Measurements from ENCODE around the gene SLC46A3. TPM values are rescaled to one million over a fixed set of nuclear protein-coding genes. Genes with fewer than 3 reads are reported as not detected.
"Not testable (repeated sequence)": the region's sequence is repeated elsewhere in the genome, so short reads cannot be mapped to it uniquely, and the experiment has no call there.

Gene SLC46A3
- total and polyA plus RNA-seq, 5 experiments from 2014 or later, result 21.7 to 35.9 (median 29.6) TPM

DNA sequence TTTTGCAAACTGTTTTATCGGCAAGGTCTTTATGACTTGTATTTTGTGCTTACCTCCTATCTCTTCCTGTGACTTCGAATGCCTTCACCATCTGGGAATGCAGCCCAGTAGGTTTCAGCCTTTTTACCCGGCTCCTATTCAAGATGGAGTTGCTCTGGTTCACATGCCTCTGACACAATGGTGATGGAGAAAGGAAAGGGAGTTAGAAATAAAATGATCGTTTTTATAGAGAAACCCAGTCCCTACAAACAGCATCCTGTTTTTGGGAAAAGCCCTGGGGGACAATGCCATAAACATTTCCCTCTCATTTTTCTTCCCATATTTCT lies 27.5 kb upstream of the SLC46A3 start:
- ATAC-seq (no peak), DNase-seq (no peak)
- POLR2A ChIA-PET, result no interaction called here
- H3K9me3 Mint-ChIP-seq, result peaks cover 0 to 9% (median 0%) of the 10 kb centered on the region in 9 donors
- H3K27me3 Mint-ChIP-seq, result peaks cover 0 to 4% (median 2%) of the 10 kb centered on the region in 5 donors
- no peak overlapping the region for H3K27ac Mint-ChIP-seq
- H3K4me1 Mint-ChIP-seq, result peaks cover 0 to 3% (median 2%) of the 10 kb centered on the region in 4 donors
- peaks cover 0 to 4% (median 0%) of the 10 kb centered on the region in 3 donors for H3K36me3 Mint-ChIP-seq
- no peak overlapping the region for H3K4me3 Mint-ChIP-seq

- DNase-seq (no peak), ATAC-seq (no peak)
- peaks cover 0 to 3% (median 0%) of the 10 kb centered on the region in 3 donors for H3K36me3 Mint-ChIP-seq
- H3K4me3 Mint-ChIP-seq, result no peak overlapping the region
- H3K4me1 Mint-ChIP-seq, result peaks cover 0 to 1% (median 0%) of the 10 kb centered on the region in 4 donors
- no peak overlapping the region for H3K27ac Mint-ChIP-seq
- H3K9me3 Mint-ChIP-seq, result peaks cover 0 to 8% (median 0%) of the 10 kb centered on the region in 9 donors
- peaks cover 0 to 7% (median 2%) of the 10 kb centered on the region in 5 donors for H3K27me3 Mint-ChIP-seq
- POLR2A ChIA-PET, result no interaction called here
Measured at GRCh38 chr13:28744656-28745055, 25.9 kb upstream of the SLC46A3 start.

GRCh38 chr13:28744091-28744536 lies 25.3 kb upstream of the SLC46A3 start:
- DNase-seq, result no peak
- POLR2A ChIA-PET, result no interaction called here
- peaks cover 0 to 1% (median 0%) of the 10 kb centered on the region in 4 donors for H3K4me1 Mint-ChIP-seq
- peaks cover 0 to 7% (median 2%) of the 10 kb centered on the region in 5 donors for H3K27me3 Mint-ChIP-seq
- H3K9me3 Mint-ChIP-seq, result peaks cover 0 to 3% (median 0%) of the 10 kb centered on the region in 9 donors
- no peaks in the 10 kb centered on the region for H3K36me3 Mint-ChIP-seq
- ATAC-seq, result no peak
- H3K27ac Mint-ChIP-seq, result no peak overlapping the region
- no peak overlapping the region for H3K4me3 Mint-ChIP-seq

DNA sequence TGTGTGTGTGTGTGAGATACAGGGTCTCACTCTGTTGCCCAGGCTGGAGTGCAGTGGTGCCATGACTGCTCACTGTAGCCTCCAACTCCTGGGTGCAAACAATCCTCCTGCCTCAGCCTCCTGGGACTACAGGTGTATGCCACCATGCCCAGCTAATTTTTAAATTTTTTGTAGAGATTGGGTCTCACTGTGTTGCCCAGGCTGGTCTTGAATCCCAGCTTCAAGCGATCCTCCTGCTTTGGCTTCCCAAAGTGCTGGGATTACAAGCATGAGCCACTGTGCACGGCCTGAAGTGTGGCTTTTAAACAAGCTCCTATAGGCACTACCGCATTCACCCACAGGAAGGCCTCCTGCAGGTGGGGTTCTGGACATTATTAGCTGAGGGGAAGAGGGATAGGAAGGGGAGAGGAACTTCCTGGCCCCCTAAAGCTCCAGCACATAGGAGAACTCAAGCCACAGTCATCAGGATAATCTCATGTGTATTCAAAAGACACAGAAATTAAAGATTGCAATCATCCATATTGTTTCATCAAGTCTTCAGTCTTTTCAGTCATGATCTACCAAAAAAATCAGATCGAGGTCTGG lies 24.8 kb upstream of the SLC46A3 start:
- Mint-ChIP-seq H3K4me1 (peaks cover 0 to 1% (median 0%) of the 10 kb centered on the region in 4 donors), H3K9me3 (no peaks in the 10 kb centered on the region), H3K27ac (no peak overlapping the region), H3K4me3 (no peak overlapping the region), H3K27me3 (peaks cover 0 to 7% (median 2%) of the 10 kb centered on the region in 5 donors), H3K36me3 (no peaks in the 10 kb centered on the region)
- ATAC-seq (no peak), DNase-seq (no peak)
- POLR2A ChIA-PET, result no interaction called here

GRCh38 chr13:28743020-28743419 lies 24.2 kb upstream of the SLC46A3 start:
- no peaks in the 10 kb centered on the region for H3K36me3 Mint-ChIP-seq
- H3K27me3 Mint-ChIP-seq, result peaks cover 0 to 7% (median 2%) of the 10 kb centered on the region in 5 donors
- no peak overlapping the region for H3K4me3 Mint-ChIP-seq
- ATAC-seq (no peak), DNase-seq (no peak)
- POLR2A ChIA-PET, result no interaction called here
- H3K4me1 Mint-ChIP-seq, result peaks cover 0 to 1% (median 0%) of the 10 kb centered on the region in 4 donors
- H3K9me3 Mint-ChIP-seq, result no peaks in the 10 kb centered on the region
- no peak overlapping the region for H3K27ac Mint-ChIP-seq

- H3K36me3 Mint-ChIP-seq, H3K4me1 Mint-ChIP-seq, ATAC-seq, POLR2A ChIA-PET, H3K27ac Mint-ChIP-seq, DNase-seq, H3K4me3 Mint-ChIP-seq, H3K9me3 Mint-ChIP-seq, H3K27me3 Mint-ChIP-seq: not testable (repeated sequence)
Measured at GRCh38 chr13:28742445-28742844, 23.7 kb upstream of the SLC46A3 start.

DNA sequence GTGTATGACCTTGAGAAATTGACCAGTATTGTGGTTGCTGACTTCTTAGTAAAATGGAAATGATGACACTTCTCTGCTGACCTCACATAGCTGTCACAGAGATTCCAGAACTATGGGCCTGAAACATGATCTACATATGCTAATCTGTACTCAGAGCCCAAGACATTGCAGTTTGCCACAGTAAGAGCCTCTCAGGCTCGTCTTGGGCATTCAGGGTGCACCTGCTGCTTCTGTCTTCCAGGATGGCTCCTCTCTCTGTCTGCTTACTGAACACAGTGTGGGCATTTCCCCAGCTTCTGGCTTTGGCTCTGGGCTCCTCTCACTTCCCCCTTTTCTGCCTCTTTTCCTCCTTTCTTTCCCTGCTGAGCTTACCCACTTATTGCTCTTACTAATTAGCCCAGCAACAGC lies 22.3 kb upstream of the SLC46A3 start:
- POLR2A ChIA-PET, result no interaction called here
- H3K4me3 Mint-ChIP-seq, result no peak overlapping the region
- ATAC-seq (no peak), DNase-seq (no peak)
- H3K4me1 Mint-ChIP-seq, result peaks cover 0 to 2% (median 0%) of the 10 kb centered on the region in 4 donors
- H3K36me3 Mint-ChIP-seq, result no peaks in the 10 kb centered on the region
- no peak overlapping the region for H3K27ac Mint-ChIP-seq
- H3K27me3 Mint-ChIP-seq, result peaks cover 0 to 7% (median 0%) of the 10 kb centered on the region in 5 donors
- no peaks in the 10 kb centered on the region for H3K9me3 Mint-ChIP-seq

GRCh38 chr13:28739376-28739775 lies 20.6 kb upstream of the SLC46A3 start:
- Mint-ChIP-seq H3K27me3 (peaks cover 0 to 7% (median 0%) of the 10 kb centered on the region in 5 donors), H3K27ac (no peak overlapping the region), H3K36me3 (no peaks in the 10 kb centered on the region), H3K4me3 (no peak overlapping the region), H3K4me1 (peaks cover 0 to 2% (median 0%) of the 10 kb centered on the region in 4 donors), H3K9me3 (no peaks in the 10 kb centered on the region)
- no peak for DNase-seq
- POLR2A ChIA-PET, result no interaction called here
- ATAC-seq, result no peak

DNA sequence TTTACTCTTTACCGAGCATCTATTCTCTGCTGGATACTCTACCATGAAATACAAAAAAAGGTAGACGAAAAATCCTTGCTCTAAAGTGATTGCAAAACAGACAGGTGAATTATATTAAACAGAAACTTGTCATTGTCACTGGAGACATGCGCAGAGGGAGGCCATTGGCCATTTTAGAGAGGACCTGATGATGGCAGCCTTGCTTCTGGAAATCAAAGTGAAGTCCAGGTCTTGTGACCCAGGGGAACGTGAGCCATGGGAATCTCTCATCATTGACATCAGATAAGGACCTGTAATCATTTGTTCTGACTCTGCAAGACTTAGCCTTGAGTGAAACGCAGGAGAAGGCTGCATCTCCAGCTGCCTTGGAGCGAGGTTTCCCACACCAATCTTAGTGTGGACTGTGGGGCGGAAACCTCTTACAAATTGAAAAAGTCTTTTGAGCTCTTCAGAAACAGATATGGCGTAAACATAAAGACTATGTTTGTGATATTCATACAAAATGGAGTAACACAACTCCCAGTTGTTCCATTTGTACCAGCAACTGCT lies 16.8 kb upstream of the SLC46A3 start:
- DNase-seq, result no peak

GRCh38 chr13:28734906-28735305 lies 16.1 kb upstream of the SLC46A3 start:
- DNase-seq (no peak), ATAC-seq (no peak)
- Mint-ChIP-seq H3K36me3 (no peaks in the 10 kb centered on the region), H3K27me3 (peaks cover 3 to 19% (median 4%) of the 10 kb centered on the region in 5 donors), H3K27ac (no peak overlapping the region), H3K9me3 (no peaks in the 10 kb centered on the region), H3K4me3 (no peak overlapping the region), H3K4me1 (peaks cover 0 to 2% (median 0%) of the 10 kb centered on the region in 4 donors)
- POLR2A ChIA-PET, result no interaction called here

More for the DNA sequence above, 16.8 kb upstream of the SLC46A3 start:
- Mint-ChIP-seq H3K36me3 (no peaks in the 10 kb centered on the region), H3K4me3 (no peak overlapping the region), H3K9me3 (no peaks in the 10 kb centered on the region), H3K4me1 (peaks cover 0 to 2% (median 0%) of the 10 kb centered on the region in 4 donors), H3K27ac (no peak overlapping the region), H3K27me3 (peaks cover 2 to 16% (median 4%) of the 10 kb centered on the region in 5 donors)
- POLR2A ChIA-PET, result no interaction called here
- no peak for ATAC-seq

GRCh38 chr13:28730762-28731161 lies 12.0 kb upstream of the SLC46A3 start:
- no peaks in the 10 kb centered on the region for H3K4me1 Mint-ChIP-seq
- no peak overlapping the region for H3K27ac Mint-ChIP-seq
- H3K4me3 Mint-ChIP-seq, result no peak overlapping the region
- peaks cover 3 to 24% (median 15%) of the 10 kb centered on the region in 5 donors for H3K27me3 Mint-ChIP-seq
- DNase-seq (no peak), ATAC-seq (no peak)
- POLR2A ChIA-PET, result no interaction called here
- H3K9me3 Mint-ChIP-seq, result no peaks in the 10 kb centered on the region
- H3K36me3 Mint-ChIP-seq, result no peaks in the 10 kb centered on the region

GRCh38 chr13:28729541-28729940 lies 10.8 kb upstream of the SLC46A3 start:
- Mint-ChIP-seq H3K27me3 (peaks cover 3 to 28% (median 17%) of the 10 kb centered on the region in 5 donors), H3K27ac (no peak overlapping the region), H3K36me3 (peaks cover 0 to 2% (median 0%) of the 10 kb centered on the region in 3 donors), H3K9me3 (no peaks in the 10 kb centered on the region), H3K4me1 (no peaks in the 10 kb centered on the region), H3K4me3 (no peak overlapping the region)
- DNase-seq, result no peak
- ATAC-seq, result no peak
- POLR2A ChIA-PET, result interaction anchor here (0.5 kb wide), 1 partner anchor 1902 kb away, joined by 6 read pairs; no protein-coding TSS in a partner anchor

- H3K4me1 Mint-ChIP-seq, result no peaks in the 10 kb centered on the region
- no peak overlapping the region for H3K27ac Mint-ChIP-seq
- POLR2A ChIA-PET, result no interaction called here
- H3K9me3 Mint-ChIP-seq, result no peaks in the 10 kb centered on the region
- DNase-seq (no peak), ATAC-seq (no peak)
- H3K4me3 Mint-ChIP-seq, result no peak overlapping the region
- H3K27me3 Mint-ChIP-seq, result peaks cover 3 to 28% (median 17%) of the 10 kb centered on the region in 5 donors
- H3K36me3 Mint-ChIP-seq, result peaks cover 0 to 2% (median 0%) of the 10 kb centered on the region in 3 donors
Measured at GRCh38 chr13:28728642-28729041, 9.9 kb upstream of the SLC46A3 start.
